ENCODE results near the gene VSIG2.
A peak's percentile ranks its signal among the peaks of the same experiment; 100 is the strongest.
"Not testable (repeated sequence)": the region's sequence is repeated elsewhere in the genome, so short reads cannot be mapped to it uniquely, and the experiment has no call there.

VSIG2 gene, protein sequence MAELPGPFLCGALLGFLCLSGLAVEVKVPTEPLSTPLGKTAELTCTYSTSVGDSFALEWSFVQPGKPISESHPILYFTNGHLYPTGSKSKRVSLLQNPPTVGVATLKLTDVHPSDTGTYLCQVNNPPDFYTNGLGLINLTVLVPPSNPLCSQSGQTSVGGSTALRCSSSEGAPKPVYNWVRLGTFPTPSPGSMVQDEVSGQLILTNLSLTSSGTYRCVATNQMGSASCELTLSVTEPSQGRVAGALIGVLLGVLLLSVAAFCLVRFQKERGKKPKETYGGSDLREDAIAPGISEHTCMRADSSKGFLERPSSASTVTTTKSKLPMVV

DNA sequence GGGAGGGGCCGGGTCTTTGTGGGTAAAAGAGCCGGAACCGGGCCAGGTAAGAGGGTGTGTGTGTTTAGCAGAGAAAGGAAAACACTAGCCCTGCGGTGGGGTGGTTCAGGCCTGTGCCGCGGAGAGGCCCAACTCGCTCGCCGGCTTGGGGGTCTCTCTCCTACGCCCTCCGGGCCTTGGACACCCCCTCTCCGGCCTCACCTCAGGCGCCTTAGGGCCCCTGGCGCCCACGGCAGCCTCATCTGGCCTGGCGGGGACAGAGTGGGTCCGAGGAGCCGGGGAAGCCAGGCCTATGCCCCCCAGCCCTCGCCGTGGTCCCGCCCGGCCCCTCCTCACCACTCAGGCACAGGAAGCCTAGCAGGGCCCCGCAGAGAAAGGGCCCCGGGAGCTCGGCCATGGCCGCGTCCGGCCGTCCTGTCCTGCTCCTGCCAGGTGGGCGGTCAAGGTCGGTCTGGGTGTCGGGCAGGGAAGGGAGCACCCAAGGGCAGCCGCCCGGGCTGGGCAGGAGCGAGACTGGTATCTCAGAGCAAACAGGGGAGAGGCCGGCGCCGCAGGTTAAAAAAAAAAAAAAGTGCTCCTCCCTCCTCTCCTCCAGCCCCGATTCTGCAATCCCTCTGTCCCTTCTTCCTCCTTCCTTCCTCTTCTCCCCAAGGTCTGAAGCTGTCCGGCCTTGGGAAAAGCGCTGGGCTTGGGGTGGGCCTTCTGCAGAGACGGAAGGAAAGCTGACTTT is at the start of gene VSIG2:
Gene VSIG2, minus strand, starts transcription at position 515 of the 730 bp plus-strand sequence. Its CDS starts 118 bp downstream, at position 397.
- DNase-seq (ENCODE audit: extremely low read depth in 1 of 2, low read depth in 1 of 2): no peak

DNA sequence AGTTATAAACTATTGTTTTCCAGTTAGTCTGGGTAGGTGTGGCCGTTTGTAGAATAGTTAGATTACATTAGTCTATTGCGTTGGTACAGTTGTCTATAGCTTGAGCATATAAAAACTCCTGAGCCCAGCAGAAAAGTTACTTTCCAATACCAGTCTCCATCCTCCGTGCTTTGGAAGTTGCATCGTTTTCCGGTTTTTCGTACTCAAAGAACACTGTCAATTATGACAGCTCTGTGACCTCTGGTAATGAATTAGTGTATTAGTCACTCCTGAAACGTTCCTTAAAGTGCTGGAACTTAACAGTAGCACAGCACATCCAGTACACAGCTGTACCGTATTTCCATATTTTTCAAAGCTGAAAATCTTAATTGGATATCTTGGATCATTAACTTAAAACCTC is 49.0 kb upstream of the VSIG2 start:
- no peak for DNase-seq (ENCODE audit: extremely low read depth in 1 of 2, low read depth in 1 of 2)

DNA sequence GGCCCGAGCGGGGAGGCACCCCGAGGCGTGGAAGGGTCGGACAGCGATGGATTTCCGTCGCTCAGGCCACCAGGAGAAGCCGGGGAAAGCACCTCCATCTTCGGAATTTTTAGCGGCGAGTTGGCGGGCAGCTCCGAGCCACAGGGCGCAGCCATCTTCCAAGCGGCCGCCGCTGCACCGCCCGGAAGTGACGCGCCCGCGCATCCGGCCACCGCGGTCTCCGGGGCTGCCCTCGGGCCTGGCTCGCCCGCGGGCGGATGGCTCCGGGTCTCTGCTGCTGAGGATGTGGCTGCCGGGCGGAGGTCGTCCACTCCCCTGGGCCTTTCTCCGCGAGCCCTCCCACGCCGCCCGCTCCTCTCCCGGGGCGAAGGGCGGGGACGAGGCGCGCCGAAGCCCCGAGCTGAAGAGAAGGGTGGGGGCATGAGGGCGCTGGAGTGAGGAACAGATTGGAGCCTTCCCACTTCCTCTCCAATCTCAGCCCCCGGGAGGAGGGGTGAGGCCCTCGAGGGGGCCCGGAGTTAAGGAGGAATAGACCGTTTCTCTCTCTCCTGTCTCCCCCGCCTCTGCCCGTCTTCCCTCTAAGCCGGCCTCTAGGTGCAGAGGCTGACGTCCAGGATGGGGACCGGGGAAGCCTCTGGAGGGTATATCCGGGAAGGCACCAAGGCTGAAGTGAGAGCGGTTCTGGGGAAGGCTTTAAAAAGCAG is 48.3 kb upstream of the VSIG2 start, which contains the start of gene MSANTD2:
Gene MSANTD2, minus strand, starts transcription at position 181 of the 704 bp plus-strand sequence. Its CDS starts 26 bp downstream, at position 155.
- DNase-seq (ENCODE audit: extremely low read depth in 1 of 2, low read depth in 1 of 2): peak; percentile 64 to 77

DNA sequence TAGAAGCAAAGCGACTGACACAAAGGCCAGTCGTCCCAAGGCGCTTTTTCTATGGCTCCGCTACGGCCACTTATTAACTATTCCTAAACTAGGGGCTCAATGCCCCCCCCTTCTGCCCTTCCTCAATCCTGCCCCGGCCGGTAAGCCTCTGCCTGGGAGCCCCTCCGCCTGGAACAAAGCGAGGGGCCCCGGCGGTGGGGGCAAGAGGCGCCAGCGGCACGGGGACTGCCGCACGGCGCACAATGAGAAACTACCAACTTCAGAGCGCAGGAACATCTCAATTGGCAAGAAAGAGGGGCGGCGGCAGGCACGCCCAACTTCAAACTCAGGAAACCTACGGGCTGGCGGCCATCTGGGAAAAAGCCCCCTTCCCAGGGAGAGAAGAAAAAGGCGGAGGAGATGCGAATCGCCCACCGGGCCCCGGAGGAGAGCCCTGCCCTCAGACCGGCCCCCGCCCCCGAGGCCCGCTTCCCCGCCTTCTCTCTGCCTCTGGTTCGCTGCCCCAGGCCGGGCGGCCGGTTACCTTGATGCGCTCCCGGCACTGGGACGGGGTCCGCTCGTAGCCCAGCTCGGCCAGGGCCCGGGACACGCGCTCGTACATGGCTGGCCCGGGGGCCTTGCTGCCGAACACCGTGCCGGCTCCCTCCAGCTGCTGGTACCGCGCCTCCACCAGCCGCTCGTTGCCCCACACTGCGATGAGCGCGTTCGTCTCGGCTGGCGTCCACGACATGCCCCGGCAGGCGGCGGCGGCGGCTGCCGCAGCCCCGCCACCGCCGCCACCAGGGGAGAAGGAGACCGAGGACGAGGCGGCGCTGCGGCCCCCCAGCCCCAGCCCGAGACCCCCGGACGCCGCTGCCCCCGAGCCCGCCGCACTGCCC is 47.5 kb upstream of the VSIG2 start:
- DNase-seq (ENCODE audit: extremely low read depth in 1 of 2, low read depth in 1 of 2): peak; percentile 6 to 19

DNA sequence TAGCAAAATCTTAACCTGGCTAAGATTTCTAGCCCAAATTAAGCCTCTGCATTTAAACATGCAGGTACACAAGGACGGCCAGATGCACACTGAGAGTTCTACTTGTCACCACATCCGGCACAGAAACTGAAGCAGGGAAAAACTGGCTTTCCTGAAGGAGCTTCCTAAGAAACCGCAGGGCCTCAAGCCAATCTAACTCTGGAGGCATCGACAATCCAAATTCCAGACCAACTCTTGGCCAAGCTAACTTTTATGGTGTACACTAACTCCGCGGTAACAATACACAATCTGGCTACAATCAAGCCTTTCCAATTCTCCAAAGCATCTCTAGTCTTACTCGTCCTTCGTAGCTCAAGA is 46.9 kb upstream of the VSIG2 start:
- DNase-seq (ENCODE audit: extremely low read depth in 1 of 2, low read depth in 1 of 2): no peak

DNA sequence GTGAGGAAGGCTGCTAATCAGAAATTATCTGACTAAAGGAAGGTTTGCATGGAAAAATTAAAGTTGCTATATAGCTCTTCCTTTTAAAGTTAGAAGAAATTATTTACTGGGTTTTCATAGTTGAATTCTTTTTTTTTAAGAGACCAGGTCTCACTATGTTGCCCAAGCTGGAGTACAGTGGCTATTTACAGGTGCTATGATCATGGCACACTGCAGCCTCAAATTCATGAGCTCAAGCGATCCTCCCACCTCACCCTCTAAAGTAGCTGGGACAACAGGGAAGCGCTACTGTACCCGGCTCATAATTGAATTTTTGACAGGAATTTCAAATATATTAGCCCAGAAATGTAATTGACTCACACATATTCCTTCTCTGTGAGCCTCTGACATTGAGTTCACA is 44.3 kb upstream of the VSIG2 start:
- no peak for DNase-seq (ENCODE audit: extremely low read depth in 1 of 2, low read depth in 1 of 2)

DNA sequence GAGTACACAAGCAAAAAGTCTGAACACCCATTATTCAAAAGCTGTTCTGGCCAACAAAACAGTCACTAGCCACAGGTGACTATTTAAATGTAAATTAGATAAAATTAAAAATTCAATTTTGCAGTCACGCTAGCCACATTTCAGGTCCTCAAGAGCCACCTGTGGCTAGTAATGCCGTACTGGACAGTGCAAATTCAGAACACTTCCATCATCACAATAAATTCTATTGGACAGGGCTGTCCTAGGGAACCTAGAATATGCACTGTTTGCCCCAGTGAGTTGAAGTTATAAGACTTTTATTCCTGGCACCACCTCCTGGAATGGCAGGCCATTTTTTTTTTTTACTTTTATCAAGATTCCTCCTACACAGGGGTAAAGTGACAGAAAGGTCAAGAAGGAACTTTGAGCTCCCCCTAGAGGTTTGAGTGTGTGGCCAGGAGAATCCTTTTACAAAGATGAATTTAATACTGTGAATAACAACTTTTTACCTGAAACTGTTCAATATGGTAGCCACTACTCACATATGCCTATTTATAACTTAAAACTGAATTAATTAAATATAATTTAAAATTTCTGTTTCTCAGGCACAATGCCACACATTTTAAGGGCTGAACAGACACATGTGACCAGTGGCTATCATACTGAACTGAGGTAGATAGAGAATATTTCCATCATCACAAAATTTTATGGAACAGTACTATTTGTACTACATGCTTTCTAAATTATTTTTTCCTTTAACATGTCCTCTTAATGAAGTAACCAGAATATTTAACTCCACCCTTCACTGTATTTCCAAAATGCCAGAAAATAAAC is 41.6 kb upstream of the VSIG2 start:
- DNase-seq (ENCODE audit: extremely low read depth in 1 of 2, low read depth in 1 of 2): no peak

DNA sequence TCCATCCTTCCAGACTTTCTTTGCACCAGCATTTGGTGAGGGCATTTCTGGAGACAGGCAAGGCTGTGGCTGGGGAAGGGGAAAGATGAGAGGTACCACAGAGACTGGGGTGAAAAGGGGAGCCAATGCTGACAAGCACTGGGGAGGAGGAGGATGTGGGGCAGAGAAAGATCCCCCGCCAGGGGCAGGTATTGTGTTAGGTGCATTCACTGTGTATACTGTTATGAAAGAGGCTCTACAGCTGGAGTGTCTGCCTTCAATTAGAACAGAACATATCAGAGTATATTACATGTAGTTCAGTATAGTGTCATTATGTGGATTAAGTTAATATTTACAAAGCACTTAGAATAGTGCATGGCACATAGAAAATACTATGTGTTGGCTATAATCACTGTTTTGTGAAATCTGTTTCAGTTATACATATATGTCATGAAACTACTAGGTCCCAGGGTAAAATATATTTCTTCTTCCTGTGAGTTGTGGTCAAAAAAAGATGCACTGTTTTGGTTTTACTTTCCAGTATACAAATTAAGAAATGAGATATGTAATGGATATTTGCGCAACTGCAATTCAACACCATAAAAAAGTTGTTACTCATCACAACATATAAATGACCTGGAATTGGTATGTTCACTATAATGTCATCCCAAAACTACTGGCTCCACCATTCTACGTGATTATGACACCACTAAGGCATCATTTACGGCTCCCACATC is 39.7 kb upstream of the VSIG2 start:
- no peak for DNase-seq (ENCODE audit: extremely low read depth in 1 of 2, low read depth in 1 of 2)

DNA sequence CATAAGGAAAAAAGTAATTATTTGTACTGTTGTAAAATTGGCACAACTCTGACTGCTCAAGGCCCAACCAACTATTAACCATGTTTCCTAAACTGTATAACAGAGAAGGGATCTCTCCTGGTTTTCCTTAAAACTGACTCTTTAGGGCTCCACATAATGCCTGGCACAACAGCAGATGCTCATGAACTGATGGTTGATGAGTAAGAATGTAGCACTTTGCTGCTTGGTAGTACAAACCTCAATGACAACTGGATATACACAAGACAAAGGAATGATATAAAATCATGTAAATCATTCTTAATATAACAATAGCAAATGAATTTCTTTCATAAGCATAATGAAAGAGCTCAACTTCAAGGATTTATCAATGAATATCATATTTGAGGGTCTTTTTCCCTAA is 36.5 kb upstream of the VSIG2 start:
- no peak for DNase-seq (ENCODE audit: extremely low read depth in 1 of 2, low read depth in 1 of 2)

DNA sequence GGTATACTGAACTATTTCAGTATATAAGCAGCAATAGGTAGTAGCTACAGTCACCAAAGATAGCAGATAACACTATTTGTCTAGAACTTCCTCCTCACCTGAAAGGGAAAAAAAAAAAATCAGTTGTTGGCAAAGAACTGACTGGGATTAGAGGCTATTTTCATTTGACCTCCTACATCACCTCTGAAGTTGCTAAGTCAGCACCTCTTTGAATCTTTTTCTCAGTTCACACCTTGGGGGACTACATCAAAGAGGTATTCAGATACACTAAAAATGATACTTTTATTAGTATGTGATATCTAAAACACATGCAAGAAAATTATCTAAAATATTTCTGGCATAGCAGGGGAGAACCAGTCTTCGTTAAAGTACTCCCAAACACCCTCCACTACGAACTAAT is 32.0 kb upstream of the VSIG2 start:
- DNase-seq (ENCODE audit: extremely low read depth in 1 of 2, low read depth in 1 of 2): no peak

DNA sequence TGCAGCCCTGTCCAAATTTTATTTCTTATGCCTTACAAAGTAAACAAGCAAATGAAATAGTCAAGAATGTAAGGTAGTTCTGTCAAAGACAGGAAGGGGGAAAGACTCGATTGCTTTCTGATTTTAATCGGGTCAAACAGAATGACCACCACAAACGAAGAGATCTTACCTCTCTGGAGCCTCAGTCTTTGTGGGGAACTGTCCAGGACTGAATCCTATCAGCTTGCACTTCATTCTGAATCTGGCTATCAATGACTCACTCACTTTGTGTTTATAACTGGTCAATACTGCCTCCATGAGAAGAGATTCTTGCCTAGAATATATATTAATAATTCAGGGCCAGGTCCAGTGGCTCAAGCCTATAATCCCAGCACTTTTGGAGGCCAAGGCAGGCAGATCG is 30.9 kb upstream of the VSIG2 start:
- DNase-seq (ENCODE audit: extremely low read depth in 1 of 2, low read depth in 1 of 2): no peak

DNA sequence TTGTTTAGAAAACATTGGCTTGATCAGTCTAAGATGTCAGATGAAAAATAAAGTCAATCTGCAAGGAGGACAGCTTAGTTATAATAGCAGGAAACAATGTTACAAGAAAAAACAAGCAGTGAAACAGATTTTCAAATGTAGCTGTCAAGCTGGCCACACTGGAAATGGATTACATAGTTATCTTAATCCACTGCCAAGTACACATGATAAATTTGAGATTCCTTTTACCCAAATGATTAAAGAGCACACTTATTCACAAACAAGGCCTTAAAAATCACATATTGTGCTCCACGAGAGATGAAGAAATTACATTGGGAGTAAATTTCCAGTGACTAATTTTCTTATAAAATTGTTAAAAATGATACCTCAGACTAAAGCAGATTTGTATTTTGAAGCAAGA is 27.5 kb upstream of the VSIG2 start:
- no peak for DNase-seq (ENCODE audit: extremely low read depth in 1 of 2, low read depth in 1 of 2)

DNA sequence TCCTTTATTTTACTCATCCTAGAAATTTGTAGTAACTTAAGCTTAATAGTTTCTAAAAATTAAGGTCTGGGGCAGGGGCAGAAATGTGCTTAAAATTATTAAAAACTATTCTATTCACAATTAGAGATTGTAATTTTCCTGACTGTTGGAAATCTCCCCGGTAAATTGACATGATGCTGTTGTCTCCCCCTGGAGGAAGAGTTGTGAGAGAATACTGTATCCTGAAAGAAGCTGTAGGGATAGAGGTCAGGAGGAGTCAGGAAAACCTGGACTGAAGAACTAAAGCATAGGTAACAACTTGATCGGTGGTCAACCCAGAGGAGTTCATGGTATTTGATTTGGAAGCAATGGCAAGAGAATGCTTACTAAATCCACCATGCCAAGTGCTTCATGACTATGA is 26.2 kb upstream of the VSIG2 start:
- DNase-seq (ENCODE audit: extremely low read depth in 1 of 2, low read depth in 1 of 2): no peak

DNA sequence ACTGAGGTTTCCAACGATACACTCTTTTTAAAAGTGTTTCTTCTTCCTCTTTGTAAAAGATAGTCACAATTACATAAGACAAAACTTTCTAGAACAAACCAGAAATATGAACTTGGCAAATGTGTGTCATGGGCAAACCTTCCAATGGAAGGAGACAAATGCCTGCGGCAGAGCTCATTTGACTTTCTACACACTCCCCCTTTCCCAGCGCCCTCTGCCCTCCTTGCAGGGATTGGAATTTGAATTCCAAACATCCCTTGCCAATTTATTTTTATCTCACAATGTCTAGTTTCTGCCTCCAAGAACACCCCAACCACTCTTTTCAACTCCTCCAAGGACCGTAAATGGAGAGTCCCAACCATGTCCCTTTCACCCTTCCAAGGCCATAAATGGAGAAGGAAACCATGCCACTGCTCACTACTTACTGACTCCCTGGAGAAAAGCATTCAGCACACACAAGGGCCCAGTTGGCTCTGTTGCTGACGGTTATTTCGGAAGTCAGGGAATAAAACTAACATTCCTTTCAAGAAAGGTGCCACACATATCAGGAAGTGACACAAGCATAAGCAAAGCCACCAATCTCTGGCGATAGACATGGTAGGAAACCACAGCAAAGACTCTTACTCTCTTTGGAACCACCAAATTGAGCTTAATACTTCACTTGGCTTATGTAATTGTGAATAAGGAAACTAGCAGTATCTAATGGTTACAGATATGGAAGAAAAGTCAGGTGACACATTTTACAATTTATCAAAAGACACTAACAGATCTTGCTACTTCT is 25.0 kb upstream of the VSIG2 start:
- no peak for DNase-seq (ENCODE audit: extremely low read depth in 1 of 2, low read depth in 1 of 2)

DNA sequence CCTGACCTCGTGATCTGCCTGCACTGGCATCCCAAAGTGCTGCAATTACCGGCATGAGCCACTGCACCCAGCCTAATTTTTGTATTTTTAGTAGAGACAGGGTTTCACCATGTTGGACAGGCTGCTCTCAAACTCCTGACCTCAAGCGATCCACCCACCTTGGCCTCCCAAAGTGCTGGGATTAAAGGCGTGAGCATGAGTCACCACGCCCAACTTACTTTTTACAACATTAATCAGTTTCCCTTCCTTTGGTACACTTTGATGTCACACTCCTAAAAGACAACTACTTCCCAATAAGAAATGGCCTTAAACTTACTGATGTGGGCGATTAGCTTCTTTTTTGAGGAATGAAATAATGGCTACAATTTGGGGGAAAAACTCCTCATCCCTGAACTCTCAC is 18.9 kb upstream of the VSIG2 start:
- not testable (repeated sequence) for DNase-seq (ENCODE audit: extremely low read depth in 1 of 2, low read depth in 1 of 2)

DNA sequence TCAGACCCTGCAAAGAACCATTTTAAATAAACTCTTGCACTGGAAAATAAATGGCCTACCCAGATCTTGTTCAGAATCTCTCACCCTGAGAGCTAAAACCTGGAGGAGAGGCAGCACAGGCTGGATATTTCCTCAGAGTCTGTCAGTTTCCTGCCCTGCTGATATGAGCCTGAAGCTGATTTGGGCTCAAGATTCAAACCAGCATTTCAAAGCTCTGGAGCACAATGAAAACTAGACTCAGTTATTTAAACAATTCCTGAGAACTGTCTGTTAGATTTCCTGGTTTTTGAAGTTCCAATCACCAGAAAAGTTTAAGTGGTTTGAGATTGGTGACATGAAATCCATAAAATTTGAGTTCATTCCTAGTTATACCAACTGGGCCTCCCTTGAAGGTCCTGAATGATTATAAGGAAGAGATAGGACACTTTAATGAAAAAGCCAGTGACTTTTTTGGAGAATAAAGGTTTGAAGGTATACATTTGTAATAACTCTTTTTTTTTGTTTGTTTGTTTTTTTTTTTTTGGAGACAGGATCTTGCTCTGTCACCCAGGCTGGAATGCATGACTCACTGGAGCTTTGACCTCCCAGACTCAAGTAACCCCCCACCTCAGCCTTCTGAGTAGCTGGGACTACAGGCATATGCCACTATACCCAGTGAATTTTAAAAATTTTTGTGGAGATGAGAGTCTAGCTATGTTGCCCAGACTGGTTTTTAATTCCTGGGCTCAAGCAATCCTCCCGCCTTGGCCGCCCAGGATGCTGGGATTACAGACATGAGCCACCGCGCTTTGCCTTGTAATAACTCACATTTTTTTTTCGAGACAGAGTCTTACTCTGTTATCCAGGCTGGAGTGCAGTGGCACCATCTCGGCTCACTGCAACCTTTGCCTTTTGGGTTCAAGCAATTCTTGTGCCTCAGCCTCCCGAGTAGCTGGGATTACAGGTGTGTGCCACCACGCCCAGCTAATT is 18.0 kb upstream of the VSIG2 start:
- DNase-seq (ENCODE audit: extremely low read depth in 1 of 2, low read depth in 1 of 2): no peak

DNA sequence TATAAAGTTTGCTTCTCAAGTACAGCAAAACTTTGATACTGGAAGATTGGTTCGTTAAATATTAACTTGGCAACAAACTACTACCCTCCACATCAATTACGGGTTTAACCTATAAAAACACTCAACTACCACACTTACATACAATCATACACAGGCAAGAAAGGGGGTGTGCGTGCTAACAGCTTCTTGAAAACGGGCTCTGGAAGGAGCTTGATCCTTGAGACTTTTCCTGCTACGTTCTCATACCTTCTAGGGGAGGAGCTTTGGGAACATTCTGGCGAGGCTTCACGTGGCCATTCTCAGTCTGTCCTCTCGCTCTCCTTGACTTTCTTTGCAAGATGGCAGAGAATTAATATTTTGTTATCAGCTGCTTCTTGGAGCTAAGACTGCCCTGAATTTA is 16.9 kb upstream of the VSIG2 start:
- no peak for DNase-seq (ENCODE audit: extremely low read depth in 1 of 2, low read depth in 1 of 2)
